PFSK-1 (cell line): Measurements from ENCODE around the gene PRSS56.

ENCODE experiments used
- FOXP2 ChIP-seq: optimal IDR thresholded peaks from 2 replicates; pipeline ENCODE3; 2011; ENCODE audit warnings: borderline replicate concordance, control low read depth, inconsistent platforms; ENCODE audit not compliant: insufficient read depth; ENCODE audit errors: extremely low read length, extremely low read depth
- POLR2AphosphoS5 ChIP-seq: IDR thresholded peaks from 2 replicates; pipeline ENCODE4 v1.6.1; 2012; ENCODE audit warnings: low read depth, mild to moderate bottlenecking, control low read depth, low read length, moderate library complexity
- SIN3A ChIP-seq: IDR thresholded peaks from 2 replicates; pipeline ENCODE4 v1.6.1; 2012; ENCODE audit warnings: mild to moderate bottlenecking, low read length, moderate library complexity, borderline replicate concordance; ENCODE audit not compliant: insufficient read depth
- TAF1 ChIP-seq: IDR thresholded peaks from 2 replicates; pipeline ENCODE4 v1.6.1; 2012; ENCODE audit warnings: low read length, control low read depth, borderline replicate concordance; ENCODE audit not compliant: insufficient read depth
- TF ChIP-seq, protein P1 (sequence below), 2 experiments: IDR thresholded peaks; 2 replicates each; pipeline versions ENCODE4 v1.6.1 to v1.8.0; 2011 to 2012; ENCODE audit warnings: low read depth in 2 of 2, low read length in 2 of 2, control low read depth in 1 of 2, inconsistent platforms in 1 of 2, mild to moderate bottlenecking in 1 of 2, moderate library complexity in 1 of 2; ENCODE audit not compliant: insufficient read depth in 1 of 2

PRSS56 gene

DNA sequence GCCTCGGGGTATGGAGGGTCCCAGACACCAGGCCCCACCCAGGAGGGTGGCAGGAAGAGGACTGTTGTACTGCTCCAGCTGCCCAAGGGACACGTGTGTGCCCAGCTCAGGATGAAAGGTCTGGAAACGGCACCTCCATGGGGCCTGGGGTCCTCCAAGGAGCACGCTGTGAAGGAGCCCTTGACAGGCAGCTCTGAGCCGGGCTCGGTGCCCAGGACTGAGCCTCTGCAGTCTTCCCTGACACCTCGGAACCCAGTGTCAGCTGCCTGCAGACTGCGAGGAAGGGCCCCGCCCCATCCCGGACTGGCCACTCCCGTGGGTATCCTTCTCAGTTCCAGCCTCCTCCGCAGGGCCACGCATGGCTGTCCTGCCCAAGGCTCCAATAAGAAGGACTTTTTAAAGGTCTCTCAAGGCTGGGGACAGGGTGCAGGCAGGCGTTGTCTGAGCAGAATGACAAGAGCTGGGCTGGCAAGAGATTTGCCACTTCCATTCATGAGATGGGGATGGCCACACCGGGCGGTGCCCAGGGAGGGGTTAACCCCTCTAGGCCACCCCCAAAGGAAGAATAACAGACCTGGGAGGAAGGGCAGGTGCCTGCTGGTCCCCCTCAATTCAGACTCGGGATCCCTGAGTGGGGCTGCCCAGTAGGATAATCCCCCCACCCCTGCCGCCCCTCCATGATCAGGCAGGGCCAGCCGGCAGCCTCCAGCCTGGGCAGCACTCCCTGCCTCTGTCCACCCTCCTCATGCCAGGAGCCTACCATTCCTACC, 41.4 kb upstream of the PRSS56 start:
- no peak for TF ChIP-seq FOXP2
- TF ChIP-seq TAF1: no peak
- no peak for TF ChIP-seq POLR2AphosphoS5
- TF ChIP-seq, protein P1, sequence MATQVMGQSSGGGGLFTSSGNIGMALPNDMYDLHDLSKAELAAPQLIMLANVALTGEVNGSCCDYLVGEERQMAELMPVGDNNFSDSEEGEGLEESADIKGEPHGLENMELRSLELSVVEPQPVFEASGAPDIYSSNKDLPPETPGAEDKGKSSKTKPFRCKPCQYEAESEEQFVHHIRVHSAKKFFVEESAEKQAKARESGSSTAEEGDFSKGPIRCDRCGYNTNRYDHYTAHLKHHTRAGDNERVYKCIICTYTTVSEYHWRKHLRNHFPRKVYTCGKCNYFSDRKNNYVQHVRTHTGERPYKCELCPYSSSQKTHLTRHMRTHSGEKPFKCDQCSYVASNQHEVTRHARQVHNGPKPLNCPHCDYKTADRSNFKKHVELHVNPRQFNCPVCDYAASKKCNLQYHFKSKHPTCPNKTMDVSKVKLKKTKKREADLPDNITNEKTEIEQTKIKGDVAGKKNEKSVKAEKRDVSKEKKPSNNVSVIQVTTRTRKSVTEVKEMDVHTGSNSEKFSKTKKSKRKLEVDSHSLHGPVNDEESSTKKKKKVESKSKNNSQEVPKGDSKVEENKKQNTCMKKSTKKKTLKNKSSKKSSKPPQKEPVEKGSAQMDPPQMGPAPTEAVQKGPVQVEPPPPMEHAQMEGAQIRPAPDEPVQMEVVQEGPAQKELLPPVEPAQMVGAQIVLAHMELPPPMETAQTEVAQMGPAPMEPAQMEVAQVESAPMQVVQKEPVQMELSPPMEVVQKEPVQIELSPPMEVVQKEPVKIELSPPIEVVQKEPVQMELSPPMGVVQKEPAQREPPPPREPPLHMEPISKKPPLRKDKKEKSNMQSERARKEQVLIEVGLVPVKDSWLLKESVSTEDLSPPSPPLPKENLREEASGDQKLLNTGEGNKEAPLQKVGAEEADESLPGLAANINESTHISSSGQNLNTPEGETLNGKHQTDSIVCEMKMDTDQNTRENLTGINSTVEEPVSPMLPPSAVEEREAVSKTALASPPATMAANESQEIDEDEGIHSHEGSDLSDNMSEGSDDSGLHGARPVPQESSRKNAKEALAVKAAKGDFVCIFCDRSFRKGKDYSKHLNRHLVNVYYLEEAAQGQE (IDR thresholded peaks at IDR 0.05; ENCODE audit: insufficient read depth in 1 of 2, low read depth in 2 of 2, low read length in 2 of 2): no peak
- no peak for TF ChIP-seq SIN3A

DNA sequence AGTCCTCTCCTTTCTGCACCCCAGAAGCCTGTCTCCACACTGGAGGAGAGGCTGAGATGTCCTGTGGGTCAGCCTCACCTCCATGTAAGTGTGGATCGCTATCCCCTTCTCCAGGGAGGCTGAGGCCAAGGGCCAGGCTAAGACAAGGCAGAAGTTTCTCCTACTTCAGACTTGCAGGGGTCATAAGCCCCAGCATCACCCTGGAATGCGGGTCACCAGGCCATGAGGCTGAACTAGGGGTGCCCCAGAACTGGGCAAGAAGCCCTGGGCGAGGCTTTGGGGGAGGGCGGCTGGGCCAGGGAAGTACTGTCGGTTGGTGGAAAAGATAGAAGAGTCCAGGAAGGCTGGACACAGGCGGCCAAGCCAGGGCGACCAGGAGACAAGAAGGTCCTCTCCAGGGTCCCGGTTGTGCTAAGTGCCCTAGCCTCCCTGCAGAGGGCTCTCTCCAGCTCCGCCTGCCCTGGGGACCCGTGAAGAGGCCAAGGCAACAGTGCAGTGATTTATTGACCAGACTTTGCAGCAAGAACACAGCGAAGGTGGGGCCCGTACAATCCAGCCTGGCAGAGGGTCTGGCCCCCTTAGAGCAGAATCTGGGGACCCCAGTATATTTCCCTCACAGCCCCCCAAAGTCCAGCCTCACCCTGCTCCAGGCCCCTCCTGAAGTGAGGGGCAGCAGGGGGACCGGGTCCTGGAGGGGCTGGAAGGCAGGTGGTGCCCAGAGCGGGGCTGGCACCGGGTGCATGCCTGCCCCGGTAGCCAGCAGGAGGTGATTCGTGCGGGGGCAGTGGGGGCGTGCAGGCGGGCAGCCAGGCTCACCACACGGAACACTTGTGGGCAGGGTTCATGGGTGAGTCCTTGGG, 40.6 kb upstream of the PRSS56 start:
- TF ChIP-seq TAF1: no peak
- TF ChIP-seq FOXP2: no peak
- TF ChIP-seq, protein P1 (IDR thresholded peaks at IDR 0.05; ENCODE audit: insufficient read depth in 1 of 2, low read depth in 2 of 2, low read length in 2 of 2): no peak
- TF ChIP-seq POLR2AphosphoS5: no peak
- TF ChIP-seq SIN3A: no peak

DNA sequence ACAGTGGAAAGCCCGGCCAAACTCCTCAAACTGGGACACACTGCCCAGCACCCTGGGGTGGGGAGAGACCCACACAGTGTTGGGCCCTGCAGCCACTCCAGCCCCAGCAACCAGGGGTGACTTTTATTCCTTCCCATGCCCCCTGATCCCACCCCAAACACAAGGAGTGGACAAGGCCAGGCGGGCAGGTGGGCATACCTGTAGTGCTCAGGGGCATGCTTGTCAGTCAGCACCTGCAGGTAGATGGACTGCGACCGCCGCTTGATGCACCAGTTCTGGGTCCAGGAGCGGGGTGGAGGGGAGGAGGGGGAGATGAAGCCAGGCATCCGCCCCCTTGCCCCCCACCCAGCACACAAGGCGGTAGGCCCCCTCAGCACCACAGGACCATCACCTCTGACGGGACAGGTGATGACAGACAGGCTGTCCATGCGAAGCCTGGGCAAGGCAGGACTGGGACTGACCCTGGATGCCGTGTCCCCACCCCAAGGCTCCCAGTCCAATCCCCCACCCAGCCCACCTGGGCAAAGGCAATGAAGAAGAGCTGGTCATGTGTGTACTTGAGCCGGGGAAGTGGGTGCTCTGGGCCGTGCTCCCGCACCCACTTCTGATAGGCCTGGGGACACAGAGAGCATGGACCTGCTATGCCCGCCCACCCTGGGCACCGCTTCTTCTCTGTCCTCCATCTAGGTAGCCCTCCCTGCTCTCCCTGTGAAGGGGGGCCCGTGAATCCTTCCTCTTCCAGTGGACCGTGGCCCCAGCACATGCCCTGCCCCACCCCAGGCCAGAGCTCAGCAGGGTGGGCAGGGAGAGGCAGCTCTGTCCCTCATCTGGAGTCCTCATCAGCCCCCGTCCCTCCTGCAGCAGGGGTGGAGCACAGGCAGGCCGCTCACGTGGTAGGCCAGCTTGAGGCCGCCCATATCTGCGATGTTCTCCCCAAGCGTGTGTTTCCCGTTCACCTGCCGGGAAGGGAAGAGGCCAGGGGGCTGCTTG, 39.7 kb upstream of the PRSS56 start:
- TF ChIP-seq SIN3A (no peak), FOXP2 (no peak), TAF1 (no peak), POLR2AphosphoS5 (no peak)
- TF ChIP-seq, protein P1 (IDR thresholded peaks at IDR 0.05; ENCODE audit: insufficient read depth in 1 of 2, low read depth in 2 of 2, low read length in 2 of 2): no peak

DNA sequence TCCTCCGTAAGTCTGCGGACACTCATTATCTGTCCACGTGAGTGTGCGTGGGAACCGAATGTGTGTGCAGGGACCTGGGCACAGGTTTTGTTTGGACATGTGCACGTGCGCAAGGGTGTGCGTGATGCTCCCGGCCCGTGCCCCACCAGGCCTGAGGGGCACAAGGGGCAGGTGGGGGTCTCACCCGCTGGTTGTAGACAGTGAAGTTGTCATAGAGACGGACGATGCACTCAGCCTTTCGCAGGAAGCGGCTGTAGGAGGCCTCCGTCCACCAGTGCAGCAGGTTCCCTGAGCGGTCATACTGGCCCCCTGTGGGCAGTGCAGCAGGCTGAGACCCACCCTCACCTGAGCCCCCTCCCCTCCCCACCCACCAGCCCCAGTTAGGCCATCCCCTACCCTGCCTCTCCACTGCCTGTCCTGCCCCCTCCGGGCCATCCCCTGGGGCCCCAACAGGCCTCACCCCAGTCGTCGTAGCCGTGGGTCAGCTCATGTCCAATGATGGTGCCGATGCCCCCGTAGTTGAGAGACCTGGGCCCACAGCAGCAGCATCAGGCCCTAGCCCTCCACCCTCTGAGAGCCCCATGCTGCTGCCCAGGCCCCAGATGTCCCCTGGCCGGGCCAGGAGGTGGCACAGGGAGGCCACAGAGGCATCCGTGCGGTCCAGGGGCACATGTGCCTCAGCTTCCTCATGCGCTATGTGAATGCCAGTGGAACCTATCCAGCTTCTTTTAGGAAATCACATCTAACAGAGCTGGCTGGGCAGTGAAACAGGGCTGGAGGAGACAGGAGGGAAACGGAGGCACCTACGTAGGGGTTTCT, 38.7 kb upstream of the PRSS56 start:
- no peak for TF ChIP-seq TAF1
- no peak for TF ChIP-seq FOXP2
